Measurements from ENCODE around the gene STAT5A. TPM values are rescaled to one million over a fixed set of nuclear protein-coding genes. Genes with fewer than 3 reads are reported as not detected.

STAT5A gene
- polyA plus RNA-seq, 1 donor (not counting 4 experiments of a cell fraction or from before 2014, with no cell fraction given): 0.51 TPM

GRCh38 chr17:42282478-42283080 lies 5.7 kb upstream of the STAT5A start:
- dilution Hi-C loops (cut with MboI; ENCODE audit: extremely low pct_ligation_motif_present, low sequenced_read_pairs): no loop called here

GRCh38 chr17:42283241-42284023 lies 4.9 kb upstream of the STAT5A start:
- H3K4me2 ChIP-seq (ENCODE audit: control insufficient read depth, extremely low read depth, insufficient read depth, low read depth, low read length): no peak overlapping the region
- no peaks in the 10 kb centered on the region for H3K9me1 ChIP-seq (ENCODE audit: control insufficient read depth, extremely low read depth, insufficient read depth, low read length)
- FAIRE-seq (no peak), DNase-seq (ENCODE audit: low read depth, low spot score) (no peak)
- no peak overlapping the region for H3K27ac ChIP-seq (ENCODE audit: control insufficient read depth, insufficient read depth, low read length)
- TF ChIP-seq CTCF (optimal IDR thresholded peaks at IDR 0.05 in 1 of 3, IDR thresholded peaks at IDR 0.05 in 1 of 3, conservative IDR thresholded peaks at IDR 0.05 in 1 of 3; ENCODE audit: extremely low read depth in 1 of 3, insufficient read depth in 2 of 3, low read length in 3 of 3) (no peak), EZH2 (IDR thresholded peaks at IDR 0.05; ENCODE audit: low read length) (no peak)
- H2AFZ ChIP-seq (ENCODE audit: control insufficient read depth, low read length): no peak overlapping the region
- H3K4me1 ChIP-seq (ENCODE audit: control insufficient read depth, extremely low read depth, insufficient read depth, low read length): peaks cover 14% of the 10 kb centered on the region
- H4K20me1 ChIP-seq (ENCODE audit: control insufficient read depth, extremely low read depth, insufficient read depth, low read length): no peaks in the 10 kb centered on the region
- no peaks in the 10 kb centered on the region for H3K9me3 ChIP-seq (ENCODE audit: control insufficient read depth, low read depth, low read length)
- dilution Hi-C loops (cut with MboI; ENCODE audit: extremely low pct_ligation_motif_present, low sequenced_read_pairs): no loop called here
- H3K4me3 ChIP-seq (ENCODE audit: control insufficient read depth in 2 of 3, extremely low read depth in 1 of 3, insufficient read depth in 2 of 3, low read depth in 1 of 3, low read length in 3 of 3): no peak overlapping the region
- no peak overlapping the region for H3K9ac ChIP-seq (ENCODE audit: control insufficient read depth, extremely low read depth, insufficient read depth, low read length)
- peaks cover 16% of the 10 kb centered on the region for H3K27me3 ChIP-seq (ENCODE audit: control insufficient read depth, extremely low read depth, insufficient read depth, low read length)
- no peaks in the 10 kb centered on the region for H3K79me2 ChIP-seq (ENCODE audit: control insufficient read depth, insufficient read depth, low read length)
- no peaks in the 10 kb centered on the region for H3K36me3 ChIP-seq (ENCODE audit: control insufficient read depth in 2 of 2, extremely low read depth in 1 of 2, insufficient read depth in 2 of 2, low read length in 2 of 2)

More at GRCh38 chr17:42282478-42283080, 5.7 kb upstream of the STAT5A start:
- Histone ChIP-seq H3K79me2 (ENCODE audit: control insufficient read depth, insufficient read depth, low read length) (no peaks in the 10 kb centered on the region), H3K9me1 (ENCODE audit: control insufficient read depth, extremely low read depth, insufficient read depth, low read length) (no peaks in the 10 kb centered on the region), H3K36me3 (ENCODE audit: control insufficient read depth in 2 of 2, extremely low read depth in 1 of 2, insufficient read depth in 2 of 2, low read length in 2 of 2) (no peaks in the 10 kb centered on the region), H3K4me1 (ENCODE audit: control insufficient read depth, extremely low read depth, insufficient read depth, low read length) (peaks cover 10% of the 10 kb centered on the region), H3K9me3 (ENCODE audit: control insufficient read depth, low read depth, low read length) (no peaks in the 10 kb centered on the region), H3K27ac (ENCODE audit: control insufficient read depth, insufficient read depth, low read length) (no peak overlapping the region), H2AFZ (ENCODE audit: control insufficient read depth, low read length) (no peak overlapping the region), H4K20me1 (ENCODE audit: control insufficient read depth, extremely low read depth, insufficient read depth, low read length) (no peaks in the 10 kb centered on the region), H3K4me2 (ENCODE audit: control insufficient read depth, extremely low read depth, insufficient read depth, low read depth, low read length) (no peak overlapping the region), H3K27me3 (ENCODE audit: control insufficient read depth, extremely low read depth, insufficient read depth, low read length) (peaks cover 7% of the 10 kb centered on the region), H3K9ac (ENCODE audit: control insufficient read depth, extremely low read depth, insufficient read depth, low read length) (no peak overlapping the region), H3K4me3 (ENCODE audit: control insufficient read depth in 2 of 3, extremely low read depth in 1 of 3, insufficient read depth in 2 of 3, low read depth in 1 of 3, low read length in 3 of 3) (no peak overlapping the region)
- no peak for DNase-seq (ENCODE audit: low read depth, low spot score)
- no peak for FAIRE-seq
- peak in 1 of 3 experiments; percentile 7 for TF ChIP-seq CTCF (optimal IDR thresholded peaks at IDR 0.05 in 1 of 3, IDR thresholded peaks at IDR 0.05 in 1 of 3, conservative IDR thresholded peaks at IDR 0.05 in 1 of 3; ENCODE audit: extremely low read depth in 1 of 3, insufficient read depth in 2 of 3, low read length in 3 of 3)
- TF ChIP-seq EZH2 (IDR thresholded peaks at IDR 0.05; ENCODE audit: low read length): no peak
